ENCODE data around the gene APIP. TPM values are rescaled to one million over a fixed set of nuclear protein-coding genes. Genes with fewer than 3 reads are reported as not detected.

The APIP gene
- total and polyA plus RNA-seq, 10 of the 15 experiments (the other 5 are each of a cell fraction or from before 2014, with no cell fraction given), result 26.8 to 87.1 (median 52.8) TPM

- WGBS (ENCODE audit: insufficient coverage, insufficient replicate concordance, low lambda C conversion rate, missing lambda C conversion rate), result 98% methylated on average over 3 of the region's 3 CpGs
- intact Hi-C loops (cut with micrococcal nuclease; ENCODE audit: unreplicated experiment) (no loop called here), in situ Hi-C loops (cut with MboI) (no loop called here)
- ChIA-PET RAD21 (ENCODE audit: unreplicated experiment) (no interaction called here), SMC1A (ENCODE audit: uncharacterized antibody, unreplicated experiment) (no interaction called here), POLR2A (no interaction called here), CTCF (no interaction called here)
- no TSS peak for BruUV-seq (replicated peaks)
- no peaks in the 10 kb centered on the region for H3K4me1 ChIP-seq (ENCODE audit: control insufficient read depth, insufficient read depth, low read length)
- no peaks in the 10 kb centered on the region for H3K27me3 ChIP-seq (replicated peaks in 1 of 2; ENCODE audit: control insufficient read depth in 2 of 2, insufficient read depth in 2 of 2, low read length in 1 of 2)
- H3K9ac ChIP-seq (ENCODE audit: control insufficient read depth, insufficient read depth, low read length), result no peak overlapping the region
- H3K36me3 ChIP-seq (ENCODE audit: control insufficient read depth in 2 of 2, insufficient read depth in 2 of 2, low read length in 1 of 2), result no peaks in the 10 kb centered on the region; a peak in 1 of 4 replicates
- H3K79me2 ChIP-seq (ENCODE audit: control insufficient read depth, insufficient read depth, low read length), result no peaks in the 10 kb centered on the region
- H3K9me3 ChIP-seq (replicated peaks; ENCODE audit: control insufficient read depth, insufficient read depth, low read length), result no peaks in the 10 kb centered on the region
- DNase-seq (ENCODE audit: low read depth, low spot score) (no peak), ATAC-seq (no peak), FAIRE-seq (no peak)
- TF ChIP-seq MAX (IDR thresholded peaks at IDR 0.05; ENCODE audit: low read depth, low read length), result no peak
- TF ChIP-seq SMAD5 (IDR thresholded peaks at IDR 0.05; ENCODE audit: low read depth), result no peak
- no peak for TF ChIP-seq DPF2 (IDR thresholded peaks at IDR 0.05)
- H3K4me2 ChIP-seq (ENCODE audit: control insufficient read depth, insufficient read depth), result no peak overlapping the region
- no peak overlapping the region for H2AFZ ChIP-seq (ENCODE audit: control insufficient read depth, low read depth, low read length)
- H3K27ac ChIP-seq (ENCODE audit: control insufficient read depth, insufficient read depth), result no peak overlapping the region
- no peak overlapping the region for H3K4me3 ChIP-seq
- H4K20me1 ChIP-seq (ENCODE audit: control insufficient read depth, insufficient read depth), result no peaks in the 10 kb centered on the region
Observed at GRCh38 chr11:34881900-34882299, 34.3 kb downstream of the APIP start.

- ChIA-PET POLR2A (no interaction called here), SMC1A (ENCODE audit: uncharacterized antibody, unreplicated experiment) (interaction anchor here (0.8 kb wide), 1 partner anchor 8 kb away, joined by 3 read pairs; no protein-coding TSS in a partner anchor), RAD21 (ENCODE audit: unreplicated experiment) (no interaction called here), CTCF (no interaction called here)
- Histone ChIP-seq H2AFZ (ENCODE audit: control insufficient read depth, low read depth, low read length) (no peak overlapping the region), H3K79me2 (ENCODE audit: control insufficient read depth, insufficient read depth, low read length) (no peaks in the 10 kb centered on the region), H3K4me2 (ENCODE audit: control insufficient read depth, insufficient read depth) (no peak overlapping the region), H3K4me3 (no peak overlapping the region), H3K9ac (ENCODE audit: control insufficient read depth, insufficient read depth, low read length) (no peak overlapping the region), H3K36me3 (ENCODE audit: control insufficient read depth in 2 of 2, insufficient read depth in 2 of 2, low read length in 1 of 2) (no peaks in the 10 kb centered on the region; a peak in 1 of 4 replicates), H3K9me3 (replicated peaks; ENCODE audit: control insufficient read depth, insufficient read depth, low read length) (no peaks in the 10 kb centered on the region), H3K27ac (ENCODE audit: control insufficient read depth, insufficient read depth) (no peak overlapping the region), H3K27me3 (replicated peaks in 1 of 2; ENCODE audit: control insufficient read depth in 2 of 2, insufficient read depth in 2 of 2, low read length in 1 of 2) (no peaks in the 10 kb centered on the region), H3K4me1 (ENCODE audit: control insufficient read depth, insufficient read depth, low read length) (no peaks in the 10 kb centered on the region), H4K20me1 (ENCODE audit: control insufficient read depth, insufficient read depth) (no peaks in the 10 kb centered on the region)
- FAIRE-seq (no peak), ATAC-seq (no peak), DNase-seq (ENCODE audit: low read depth, low spot score) (no peak)
- TF ChIP-seq MYC (IDR thresholded peaks at IDR 0.05; ENCODE audit: insufficient read depth, insufficient read length, insufficient replicate concordance, low read length, severe bottlenecking) (no peak), STAT3 (IDR thresholded peaks at IDR 0.05; ENCODE audit: low read depth, low read length) (no peak), NR2F1 (conservative IDR thresholded peaks at IDR 0.05) (no peak), PBX3 (IDR thresholded peaks at IDR 0.05; ENCODE audit: insufficient replicate concordance, low read depth, low read length) (no peak), MAX (IDR thresholded peaks at IDR 0.05; ENCODE audit: low read depth, low read length) (no peak)
- intact Hi-C loops (cut with micrococcal nuclease; ENCODE audit: unreplicated experiment), result no loop called here
- no TSS peak for BruUV-seq (replicated peaks)
- 53% methylated on average over 2 of the region's 3 CpGs for WGBS (ENCODE audit: insufficient coverage, insufficient replicate concordance, low lambda C conversion rate, missing lambda C conversion rate)
- in situ Hi-C loops (cut with MboI), result no loop called here
Observed at GRCh38 chr11:34877375-34877975, 38.7 kb downstream of the APIP start.
